Measurements from ENCODE around the gene EPAS1. TPM values are rescaled to one million over a fixed set of nuclear protein-coding genes. Genes with fewer than 3 reads are reported as not detected.

The EPAS1 gene
- total and polyA plus RNA-seq, 2 of the 13 experiments (the other 11 are each of a cell fraction or from before 2014, with no cell fraction given), result 47.1 to 182 TPM

- TF ChIP-seq SMYD3 (CRISPR knock-in tag; IDR thresholded peaks at IDR 0.05) (no peak), HDAC6 (IDR thresholded peaks at IDR 0.05; ENCODE audit: low read depth, low read length) (no peak), ZNF687 (CRISPR knock-in tag; IDR thresholded peaks at IDR 0.05) (peak; percentile 43; the same call in 1 of the 2 replicates), ZNF275 (CRISPR knock-in tag; IDR thresholded peaks at IDR 0.05; ENCODE audit: borderline replicate concordance) (0 out of 2 replicates have a peak, but pooled peaks have one; percentile 14), HCFC1 (IDR thresholded peaks at IDR 0.05; ENCODE audit: low read depth, low read length) (no peak), ZBTB33 (CRISPR knock-in tag; IDR thresholded peaks at IDR 0.05) (no peak), ARID2 (CRISPR knock-in tag; IDR thresholded peaks at IDR 0.05; ENCODE audit: borderline replicate concordance) (no peak), BATF2 (CRISPR knock-in tag; IDR thresholded peaks at IDR 0.05) (no peak), ZKSCAN5 (CRISPR knock-in tag; IDR thresholded peaks at IDR 0.05) (no peak), HMGXB4 (CRISPR knock-in tag; IDR thresholded peaks at IDR 0.05; ENCODE audit: borderline replicate concordance in 1 of 2, low read depth in 1 of 2) (peak in 1 of 2 experiments; percentile 49; a peak in 1 of 4 replicates), E2F1 (CRISPR knock-in tag; IDR thresholded peaks at IDR 0.05) (no peak), ZNF629 (CRISPR knock-in tag; conservative IDR thresholded peaks at IDR 0.05) (no peak), NCOR1 (IDR thresholded peaks at IDR 0.05; ENCODE audit: borderline replicate concordance, low read length) (no peak), ZNF841 (CRISPR knock-in tag; IDR thresholded peaks at IDR 0.05; ENCODE audit: borderline replicate concordance) (no peak)
Measured at GRCh38 chr2:46298272-46298521, 990 bp downstream of the EPAS1 start (continued).
